H1 (cell line): Measurements from ENCODE around the gene AIG1.

Source experiments
- BACH1 ChIP-seq: IDR thresholded peaks from 2 replicates; pipeline ENCODE4 v1.6.1; 2012; ENCODE audit warnings: low read length, improper control_type of control experiment
- CBX5 ChIP-seq: fragments of 300-800, 300-1000 bp; sonication (generic); IDR thresholded peaks from 2 replicates; pipeline ENCODE4 v1.7.1; 2016; ENCODE audit warnings: antibody characterized with exemption, low read length, low read depth
- CREB1 ChIP-seq: IDR thresholded peaks from 2 replicates; pipeline ENCODE4 v1.6.1; 2012; ENCODE audit warnings: inconsistent platforms
- POLR2A ChIP-seq, 2 experiments: IDR thresholded peaks; 1 replicate in 1 of 2; 2 replicates in 1 of 2; pipeline ENCODE4 v1.6.1; 2011; ENCODE audit warnings: low read depth in 2 of 2, low read length in 2 of 2, mild to moderate bottlenecking in 2 of 2; ENCODE audit errors: control extremely low read depth in 1 of 2
- POLR2AphosphoS5 ChIP-seq: IDR thresholded peaks from 2 replicates; pipeline ENCODE4 v1.6.1; 2011; ENCODE audit warnings: low read depth, low read length
- RNF2 ChIP-seq: fragments of 200-900, 300-1000 bp; sonication (generic); IDR thresholded peaks from 2 replicates; pipeline ENCODE4 v1.7.1; 2016; ENCODE audit warnings: borderline replicate concordance, low read depth, mild to moderate bottlenecking, antibody characterized with exemption, low read length; ENCODE audit not compliant: poor library complexity, severe bottlenecking; ENCODE audit errors: missing control alignments
- TAF1 ChIP-seq: IDR thresholded peaks from 2 replicates; pipeline ENCODE4 v1.6.1; 2011; ENCODE audit warnings: mild to moderate bottlenecking, low read depth, low read length
- YY1 ChIP-seq: IDR thresholded peaks from 2 replicates; pipeline ENCODE4 v1.6.1; 2011; ENCODE audit warnings: low read depth, mild to moderate bottlenecking, low read length
- TF ChIP-seq, protein P1 (sequence below), 3 experiments: IDR thresholded peaks; 1 replicate in 2 of 3; 2 replicates in 1 of 3; pipeline versions ENCODE4 v1.5.1 to v1.6.1; 2011; ENCODE audit warnings: low read length in 3 of 3, mild to moderate bottlenecking in 3 of 3, inconsistent platforms in 2 of 3, low read depth in 1 of 3, moderate library complexity in 1 of 3; ENCODE audit not compliant: insufficient read depth in 1 of 3; ENCODE audit errors: control extremely low read depth in 1 of 3

GRCh38 chr6:143337201-143337949 lies 276.7 kb downstream of the AIG1 start:
- TF ChIP-seq, protein P1, sequence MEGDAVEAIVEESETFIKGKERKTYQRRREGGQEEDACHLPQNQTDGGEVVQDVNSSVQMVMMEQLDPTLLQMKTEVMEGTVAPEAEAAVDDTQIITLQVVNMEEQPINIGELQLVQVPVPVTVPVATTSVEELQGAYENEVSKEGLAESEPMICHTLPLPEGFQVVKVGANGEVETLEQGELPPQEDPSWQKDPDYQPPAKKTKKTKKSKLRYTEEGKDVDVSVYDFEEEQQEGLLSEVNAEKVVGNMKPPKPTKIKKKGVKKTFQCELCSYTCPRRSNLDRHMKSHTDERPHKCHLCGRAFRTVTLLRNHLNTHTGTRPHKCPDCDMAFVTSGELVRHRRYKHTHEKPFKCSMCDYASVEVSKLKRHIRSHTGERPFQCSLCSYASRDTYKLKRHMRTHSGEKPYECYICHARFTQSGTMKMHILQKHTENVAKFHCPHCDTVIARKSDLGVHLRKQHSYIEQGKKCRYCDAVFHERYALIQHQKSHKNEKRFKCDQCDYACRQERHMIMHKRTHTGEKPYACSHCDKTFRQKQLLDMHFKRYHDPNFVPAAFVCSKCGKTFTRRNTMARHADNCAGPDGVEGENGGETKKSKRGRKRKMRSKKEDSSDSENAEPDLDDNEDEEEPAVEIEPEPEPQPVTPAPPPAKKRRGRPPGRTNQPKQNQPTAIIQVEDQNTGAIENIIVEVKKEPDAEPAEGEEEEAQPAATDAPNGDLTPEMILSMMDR (IDR thresholded peaks at IDR 0.05; ENCODE audit: control extremely low read depth in 1 of 3, insufficient read depth in 1 of 3, low read depth in 1 of 3, low read length in 3 of 3) = peak; percentile 92 to 99 (median 98)
- no peak for TF ChIP-seq CBX5
- no peak for TF ChIP-seq RNF2
- TF ChIP-seq POLR2A (IDR thresholded peaks at IDR 0.05; ENCODE audit: control extremely low read depth in 1 of 2, low read depth in 2 of 2, low read length in 2 of 2) = no peak
- TF ChIP-seq CREB1 = no peak
- TF ChIP-seq YY1 = no peak
- TF ChIP-seq BACH1 = no peak
- no peak for TF ChIP-seq POLR2AphosphoS5
- no peak for TF ChIP-seq TAF1
